ENCODE measurements around the gene DCLK1.

Gene DCLK1

GRCh38 chr13:35814605-35815011 lies 316.6 kb downstream of the DCLK1 start:
- peak; percentile 94 for DNase-seq

- no peak for DNase-seq
Observed at GRCh38 chr13:35812736-35813135, 318.4 kb downstream of the DCLK1 start.

DNA sequence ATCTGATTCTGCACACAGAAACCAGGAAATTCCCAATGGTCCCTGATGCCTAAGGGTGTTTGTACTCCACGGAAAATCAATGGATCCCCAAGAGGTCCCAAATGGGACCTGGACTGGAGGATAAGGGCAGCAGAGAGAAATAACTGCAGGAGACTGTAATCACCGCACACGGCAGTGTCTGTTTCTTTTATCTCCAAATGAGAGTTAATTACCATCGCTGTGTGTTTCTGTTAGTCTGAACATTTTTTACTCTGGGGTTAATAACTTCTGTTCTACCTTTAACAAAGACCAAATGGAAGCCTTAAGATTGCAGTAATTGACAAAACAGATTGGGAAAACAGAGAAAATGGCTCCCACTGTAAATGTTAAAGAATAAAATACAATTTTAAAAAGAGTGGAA lies 320.9 kb downstream of the DCLK1 start:
- no peak for DNase-seq

DNA sequence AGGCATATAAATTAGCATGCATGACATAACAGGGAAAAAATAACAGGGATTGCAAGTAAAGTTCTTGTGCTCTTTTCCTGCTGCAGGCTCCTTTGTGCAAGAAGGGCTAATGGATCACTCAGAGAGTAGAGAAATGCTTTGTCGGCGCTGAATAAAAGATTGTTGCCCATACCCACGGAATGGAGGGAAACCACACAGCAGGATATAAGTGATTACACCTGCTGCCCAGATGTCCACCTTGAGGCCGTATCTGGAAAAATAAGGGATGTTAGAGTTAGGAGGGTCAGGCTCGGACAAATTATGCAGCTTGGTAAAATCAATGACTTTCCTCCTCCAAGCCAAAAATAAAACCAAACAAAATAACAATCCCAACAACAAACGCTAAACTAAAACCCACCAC lies 322.3 kb downstream of the DCLK1 start:
- DNase-seq: no peak

GRCh38 chr13:35804901-35805300 lies 326.3 kb downstream of the DCLK1 start:
- no peak for DNase-seq

DNA sequence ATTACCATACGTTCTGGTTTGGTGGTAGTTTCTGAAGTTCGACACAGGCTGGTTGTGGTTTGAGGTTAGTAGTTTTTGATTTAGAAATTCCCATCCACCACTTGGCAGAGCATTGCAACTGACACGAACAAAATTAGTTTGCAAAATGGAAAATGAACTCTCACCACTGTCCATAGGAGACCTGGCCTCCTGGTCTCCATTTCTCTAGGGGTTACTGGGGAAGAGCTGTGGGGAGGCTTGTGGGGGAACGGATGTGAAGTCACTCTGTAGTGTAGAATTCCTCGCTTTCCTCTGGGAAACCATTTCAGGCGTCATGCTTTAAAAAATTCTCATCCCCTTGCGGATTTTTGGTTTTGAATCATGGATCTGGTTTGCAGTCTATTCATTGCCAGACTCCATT lies 333.2 kb downstream of the DCLK1 start:
- no peak for DNase-seq

- DNase-seq: no peak
Observed at GRCh38 chr13:35797244-35797643, 333.9 kb downstream of the DCLK1 start.

GRCh38 chr13:35796623-35797022 lies 334.6 kb downstream of the DCLK1 start:
- DNase-seq: no peak

- DNase-seq: no peak
Observed at GRCh38 chr13:35794734-35795389, 336.3 kb downstream of the DCLK1 start.

DNA sequence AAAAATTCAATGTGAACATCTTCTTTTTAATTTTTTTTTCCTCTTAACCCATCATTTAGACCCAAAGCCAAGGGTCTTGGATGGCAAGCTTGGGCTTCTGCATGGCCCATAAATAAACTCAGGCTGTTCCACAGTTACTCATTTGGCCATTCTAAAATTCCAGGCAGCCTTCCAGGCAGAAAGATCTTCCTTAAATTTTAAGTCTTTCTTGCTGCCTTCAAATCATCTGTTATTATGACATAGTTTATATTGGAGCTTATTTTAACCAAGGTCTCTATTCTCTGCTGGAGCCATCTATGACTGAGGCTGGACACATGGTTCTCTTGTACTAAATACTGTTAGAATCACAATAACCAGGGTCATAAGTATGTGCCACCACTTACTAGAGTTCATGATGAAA lies 337.4 kb downstream of the DCLK1 start:
- no peak for DNase-seq

DNA sequence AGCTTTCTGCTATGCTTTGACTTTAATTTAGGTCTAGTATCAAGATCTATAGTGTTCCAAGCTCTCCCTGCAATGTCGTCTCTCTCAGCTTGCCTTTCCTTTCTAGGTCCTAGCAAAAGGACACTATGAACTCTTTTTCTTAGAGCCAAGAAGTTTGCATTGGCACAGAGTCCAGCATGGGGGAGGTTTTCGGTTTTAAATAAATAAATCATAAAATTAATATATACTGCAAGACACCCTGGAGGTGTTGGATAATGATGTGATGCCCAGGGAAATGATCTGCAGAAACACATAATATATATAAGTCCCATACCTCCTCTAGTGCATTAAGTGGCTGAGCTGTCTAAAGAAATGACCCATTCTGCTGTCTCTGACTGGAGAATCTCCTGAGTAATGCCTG lies 338.3 kb downstream of the DCLK1 start:
- no peak for DNase-seq

- no peak for DNase-seq
Observed at GRCh38 chr13:35792021-35792420, 339.2 kb downstream of the DCLK1 start.

DNA sequence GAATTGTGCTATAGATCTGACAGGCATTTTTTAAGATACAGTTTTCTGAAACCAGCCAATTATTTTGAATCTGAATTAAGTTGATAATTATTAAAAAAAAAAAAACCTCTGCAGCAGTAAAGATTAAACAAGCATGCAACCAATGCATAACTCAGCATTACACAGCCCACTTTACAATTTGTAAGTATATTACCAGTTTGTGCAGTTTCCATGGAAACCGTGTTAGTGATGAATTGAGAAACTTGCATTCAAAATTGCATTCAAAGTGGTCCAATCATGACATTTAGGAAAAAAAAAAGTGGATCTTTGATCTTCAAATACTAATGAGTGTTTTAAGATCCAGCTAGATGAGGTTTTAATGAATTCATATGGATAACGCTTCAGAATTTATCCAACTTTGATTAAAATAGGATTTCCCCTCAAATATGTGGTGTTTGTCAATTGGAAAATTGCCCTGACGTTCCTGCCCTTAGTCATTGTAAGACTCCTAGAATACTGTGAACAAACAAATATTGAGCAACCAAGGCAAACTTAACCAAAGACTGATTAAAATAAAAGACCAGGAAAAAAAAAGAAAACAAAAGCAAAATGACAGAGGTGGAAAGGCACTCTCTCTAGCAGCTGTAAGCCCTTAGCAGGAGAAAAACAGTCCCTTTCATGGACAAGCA lies 339.9 kb downstream of the DCLK1 start:
- no peak for DNase-seq

GRCh38 chr13:35789335-35790165 lies 341.6 kb downstream of the DCLK1 start:
- peak; percentile 16 for DNase-seq

DNA sequence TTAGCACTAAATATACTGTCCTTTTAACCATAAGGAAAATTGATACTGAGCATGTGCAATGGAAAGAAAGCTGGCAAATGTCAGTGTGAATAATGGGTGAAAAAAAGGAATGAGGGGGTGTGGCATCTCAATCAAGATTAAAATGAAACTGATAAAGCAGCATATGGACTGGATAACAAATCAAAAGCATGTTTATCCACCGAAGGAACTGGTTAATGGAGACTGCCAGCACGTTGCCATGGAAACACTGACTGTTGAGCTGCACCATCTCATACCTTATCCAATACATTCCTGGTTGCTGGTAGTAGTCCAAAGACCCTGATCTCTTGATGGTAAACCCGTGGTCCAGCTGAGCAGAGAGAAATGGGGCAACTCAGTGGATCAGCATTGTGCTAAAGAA lies 343.2 kb downstream of the DCLK1 start:
- peak; percentile 65 for DNase-seq

GRCh38 chr13:35785576-35786303 lies 345.4 kb downstream of the DCLK1 start:
- peak; percentile 59 for DNase-seq

DNA sequence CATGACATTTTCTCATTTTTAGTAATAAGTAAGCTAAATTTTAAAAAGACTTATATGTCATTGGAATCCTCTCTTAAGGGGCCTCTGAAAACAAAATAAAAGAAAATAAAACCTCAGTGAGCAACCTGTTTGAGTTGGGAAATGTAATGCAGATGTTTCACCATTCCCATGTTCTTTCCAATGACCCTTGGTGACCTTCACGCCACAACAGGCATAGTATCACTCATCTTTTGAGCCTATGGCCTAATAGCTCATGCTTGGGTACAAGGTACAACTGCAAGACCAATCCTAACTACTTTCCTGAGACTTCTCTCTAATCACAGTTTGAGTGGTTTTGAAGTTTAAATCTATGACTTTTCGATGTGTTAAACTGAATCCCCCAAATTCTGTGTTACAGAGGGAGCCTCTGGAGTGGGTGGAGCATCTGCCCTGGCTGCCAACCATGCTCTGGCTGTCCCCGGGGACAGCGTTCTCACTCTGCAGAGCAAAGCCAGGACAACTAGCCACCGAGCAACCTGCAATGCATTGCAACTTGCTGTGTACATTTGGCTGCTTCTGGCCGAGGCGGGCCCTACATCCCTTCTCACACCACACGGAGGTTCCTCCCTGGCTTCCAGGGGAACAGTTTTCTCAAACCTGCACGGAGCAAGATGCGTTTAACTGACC lies 346.8 kb downstream of the DCLK1 start:
- DNase-seq: no peak

GRCh38 chr13:35782793-35783192 lies 348.4 kb downstream of the DCLK1 start:
- peak; percentile 5 for DNase-seq

DNA sequence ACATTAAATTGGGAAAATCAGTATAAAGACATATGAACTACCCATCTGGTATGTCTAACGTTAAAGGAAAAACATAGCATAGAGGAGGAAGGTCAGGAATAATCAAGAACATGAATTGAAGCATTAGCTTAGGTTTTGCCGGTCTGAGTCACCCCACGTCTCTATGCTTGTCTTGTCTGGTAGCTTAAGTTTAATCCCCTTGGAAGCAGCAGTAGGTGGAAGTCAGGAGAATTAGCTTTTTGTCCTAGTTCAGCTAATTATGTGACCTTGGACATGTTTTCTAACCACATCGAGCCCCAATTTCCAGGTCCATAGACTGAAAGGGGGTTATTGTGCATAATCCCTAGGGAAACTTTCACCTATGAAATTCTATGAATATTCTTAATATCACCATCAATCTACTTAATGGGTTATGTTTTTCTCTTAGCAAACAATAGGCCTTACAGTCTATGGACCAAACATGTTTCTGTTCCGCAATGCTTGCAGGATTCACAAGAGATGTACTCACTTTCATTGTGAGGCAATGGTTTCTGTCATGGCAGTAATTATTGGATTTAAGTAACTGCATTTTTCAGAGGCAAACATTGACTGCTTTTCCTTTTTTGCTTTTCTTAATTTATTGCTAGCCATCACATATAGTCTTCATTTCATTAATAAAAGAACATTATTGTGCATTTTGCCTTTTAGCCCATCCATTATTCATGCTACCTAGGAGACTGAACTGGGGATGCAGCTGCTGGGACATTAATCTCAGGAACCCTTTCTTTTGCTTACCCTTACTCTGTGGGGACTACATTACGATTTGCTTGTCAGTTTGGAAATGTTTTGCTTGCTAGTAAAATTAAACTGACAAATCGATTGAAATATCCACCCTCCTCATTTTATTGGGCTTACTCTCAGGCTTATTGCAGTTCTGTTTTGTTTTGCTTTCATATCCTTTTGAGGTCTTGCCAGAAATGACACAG lies 349.9 kb downstream of the DCLK1 start:
- peak; percentile 4 for DNase-seq

DNA sequence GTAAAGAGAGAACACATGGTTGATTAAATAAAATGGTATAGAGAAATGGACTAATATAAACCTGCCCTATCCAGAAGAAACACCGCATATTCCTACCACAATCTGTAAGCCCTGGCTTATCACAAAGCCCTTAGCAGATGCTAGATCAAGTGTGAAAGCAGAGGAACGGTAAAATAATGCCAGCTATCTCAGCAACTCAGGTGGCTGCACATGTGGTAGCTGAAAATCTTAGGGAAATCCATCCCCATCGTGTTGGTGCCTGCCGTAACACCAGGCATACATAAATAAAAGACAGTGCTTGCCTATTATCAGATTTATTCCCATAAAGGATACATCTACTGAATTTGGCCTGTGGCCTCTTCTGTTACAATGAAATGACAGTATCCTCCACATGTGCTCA lies 350.6 kb downstream of the DCLK1 start:
- DNase-seq: peak; percentile 3

- DNase-seq: no peak
Observed at GRCh38 chr13:35771898-35772297, 359.3 kb downstream of the DCLK1 start.
